SK-N-SH treated with all-trans-retinoic acid at 6 μM for 48 hours (cell line): ENCODE results near the gene CHST7.

Source experiments
- ATAC-seq: fragments of 200-7000 bp; cut with Tn5 transposase; 3 replicates; pipeline ENCODE4 v1.9.1; 2020; ENCODE audit warnings: mild to moderate bottlenecking, moderate library complexity
- CREB5 ChIP-seq: fragments of 250-450 bp; sonication (Bioruptor Pico); IDR thresholded peaks from 2 replicates; pipeline ENCODE4 v1.5.1; 2020; ENCODE audit warnings: low read depth, mild to moderate bottlenecking, moderate library complexity
- CSRNP3 ChIP-seq: fragments of 250-450 bp; sonication (Bioruptor Pico); IDR thresholded peaks from 2 replicates; pipeline ENCODE4 v1.5.1; 2021; ENCODE audit warnings: mild to moderate bottlenecking, moderate library complexity
- ESRRG ChIP-seq: fragments of 250-450 bp; sonication (Bioruptor Pico); IDR thresholded peaks from 2 replicates; pipeline ENCODE4 v1.6.1; 2021; ENCODE audit warnings: mild to moderate bottlenecking
- GLIS3 ChIP-seq: fragments of 250-450 bp; sonication (Bioruptor Pico); IDR thresholded peaks from 2 replicates; pipeline ENCODE4 v1.5.0; 2020; ENCODE audit warnings: mild to moderate bottlenecking, moderate library complexity
- ISL1 ChIP-seq: fragments of 250-450 bp; sonication (Bioruptor Pico); IDR thresholded peaks from 2 replicates; pipeline ENCODE4 v2.1.2; 2022; ENCODE audit warnings: mild to moderate bottlenecking, moderate library complexity
- PATZ1 ChIP-seq: fragments of 250-450 bp; sonication (Bioruptor Pico); IDR thresholded peaks from 2 replicates; pipeline ENCODE4 v1.8.0; 2020; ENCODE audit warnings: mild to moderate bottlenecking, moderate library complexity, borderline replicate concordance
- POU6F1 ChIP-seq: fragments of 250-450 bp; sonication (Bioruptor Pico); IDR thresholded peaks from 2 replicates; pipeline ENCODE4 v1.8.0; 2021; ENCODE audit warnings: low read depth, mild to moderate bottlenecking, moderate library complexity, borderline replicate concordance
- PPARA ChIP-seq: fragments of 250-450 bp; sonication (Bioruptor Pico); IDR thresholded peaks from 2 replicates; pipeline ENCODE4 v1.5.0; 2020; ENCODE audit warnings: mild to moderate bottlenecking, borderline replicate concordance
- RARB ChIP-seq: fragments of 250-450 bp; sonication (Bioruptor Pico); IDR thresholded peaks from 2 replicates; pipeline ENCODE4 v1.8.0; 2021; ENCODE audit warnings: mild to moderate bottlenecking, moderate library complexity
- TCF4 ChIP-seq: fragments of 250-450 bp; sonication (Bioruptor Pico); IDR thresholded peaks from 2 replicates; pipeline ENCODE4 v1.8.0; 2021; ENCODE audit warnings: mild to moderate bottlenecking, moderate library complexity, borderline replicate concordance
- TOX ChIP-seq: fragments of 250-450 bp; sonication (Bioruptor Pico); IDR thresholded peaks from 2 replicates; pipeline ENCODE4 v1.8.0; 2021; ENCODE audit warnings: mild to moderate bottlenecking, moderate library complexity, borderline replicate concordance
- TSHZ2 ChIP-seq: fragments of 250-450 bp; sonication (Bioruptor Pico); IDR thresholded peaks from 2 replicates; pipeline ENCODE4 v1.5.0; 2020; ENCODE audit warnings: mild to moderate bottlenecking, moderate library complexity
- ZC3H10 ChIP-seq: fragments of 250-450 bp; sonication (Bioruptor Pico); IDR thresholded peaks from 2 replicates; pipeline ENCODE4 v1.5.1; 2021; ENCODE audit warnings: mild to moderate bottlenecking, moderate library complexity
- ZFP3 ChIP-seq: fragments of 250-450 bp; sonication (Bioruptor Pico); IDR thresholded peaks from 2 replicates; pipeline ENCODE4 v1.5.0; 2020; ENCODE audit warnings: mild to moderate bottlenecking, moderate library complexity
- ZFP30 ChIP-seq: fragments of 450-650 bp; formaldehyde crosslinking; IDR thresholded peaks from 2 replicates; pipeline ENCODE4 v1.5.0; 2022; ENCODE audit warnings: mild to moderate bottlenecking, moderate library complexity
- ZNF565 ChIP-seq: fragments of 450-650 bp; formaldehyde crosslinking; conservative IDR thresholded peaks from 2 replicates; pipeline ENCODE4 v1.5.0; 2020; ENCODE audit warnings: low read depth, mild to moderate bottlenecking, moderate library complexity
- ZNF8 ChIP-seq: fragments of 450-650 bp; formaldehyde crosslinking; IDR thresholded peaks from 2 replicates; pipeline ENCODE4 v1.5.0; 2020; ENCODE audit warnings: mild to moderate bottlenecking, moderate library complexity

The CHST7 gene

GRCh38 chrX:46575991-46576392 is 2.4 kb downstream of the CHST7 start:
- no peak for ATAC-seq
- no peak for TF ChIP-seq GLIS3 (CRISPR knock-in tag)
- no peak for TF ChIP-seq RARB (CRISPR knock-in tag)
- TF ChIP-seq ZFP30, result no peak
- no peak for TF ChIP-seq PPARA (CRISPR knock-in tag)
- no peak for TF ChIP-seq CREB5 (CRISPR knock-in tag)
- TF ChIP-seq PATZ1 (CRISPR knock-in tag), result no peak
- TF ChIP-seq POU6F1 (CRISPR knock-in tag), result no peak
- TF ChIP-seq TOX (CRISPR knock-in tag), result no peak
- no peak for TF ChIP-seq ESRRG (CRISPR knock-in tag)
- TF ChIP-seq CSRNP3 (CRISPR knock-in tag), result no peak
- no peak for TF ChIP-seq ZC3H10 (CRISPR knock-in tag)
- no peak for TF ChIP-seq ZNF8 (CRISPR knock-in tag)

GRCh38 chrX:46576458-46576857 is 2.9 kb downstream of the CHST7 start:
- no peak for ATAC-seq
- TF ChIP-seq ZNF8 (CRISPR knock-in tag) (no peak), TCF4 (no peak), RARB (CRISPR knock-in tag) (no peak), ISL1 (CRISPR knock-in tag) (no peak), CREB5 (CRISPR knock-in tag) (no peak), ZC3H10 (CRISPR knock-in tag) (no peak), POU6F1 (CRISPR knock-in tag) (no peak), PPARA (CRISPR knock-in tag) (no peak), ZFP3 (CRISPR knock-in tag) (no peak), ZFP30 (no peak), ZNF565 (no peak), CSRNP3 (CRISPR knock-in tag) (no peak), TSHZ2 (CRISPR knock-in tag) (no peak), ESRRG (CRISPR knock-in tag) (no peak), GLIS3 (CRISPR knock-in tag) (no peak)
